Fibroblast of villous mesenchyme (primary cell): ENCODE data around the gene ZNF525. TPM values are rescaled to one million over a fixed set of nuclear protein-coding genes. Genes with fewer than 3 reads are reported as not detected.
"Not testable (repeated sequence)": the region's sequence is repeated elsewhere in the genome, so short reads cannot be mapped to it uniquely, and the experiment has no call there.

Experiments used
- DNase-seq: peaks from one replicate; pipeline ENCODE4 v3.0.0-alpha.2; 2010; ENCODE audit warnings: low read depth
- H3K4me3 ChIP-seq: 2 replicates; pipeline ENCODE4 v1.5.1; 2011; ENCODE audit warnings: low read depth, mild to moderate bottlenecking, low read length
- CTCF ChIP-seq: IDR thresholded peaks from 2 replicates; pipeline ENCODE4 v1.5.1; 2012; ENCODE audit warnings: low read depth, mild to moderate bottlenecking, low read length; ENCODE audit not compliant: insufficient read depth
- total RNA-seq: library from RNA; depleted of rRNA; stranded (reverse); fragments of >200 nt; gene quantifications from 2 replicates; pipeline ENCODE4 v1.2.3, GENCODE V29; 2012

The ZNF525 gene
- total RNA-seq, 1 donor, result 1.7 TPM

DNA sequence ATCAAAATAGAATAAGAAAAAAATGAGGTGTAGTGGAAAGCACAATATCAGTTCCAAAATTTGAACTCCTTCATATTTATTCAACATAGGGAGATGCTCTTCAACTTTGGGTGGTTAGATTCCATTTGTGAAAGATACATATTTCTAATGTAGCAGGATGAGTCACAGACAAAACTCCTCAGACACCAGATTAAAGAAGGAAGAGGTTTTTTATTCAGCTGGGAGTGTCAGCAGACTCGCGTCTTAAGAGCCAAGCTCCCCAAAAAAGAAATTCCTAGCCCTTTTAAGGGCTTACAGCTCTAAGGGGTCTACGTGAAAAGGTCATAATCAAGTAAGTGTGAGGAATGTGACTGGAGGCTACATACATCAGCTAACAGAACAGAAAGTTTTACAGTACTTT, 22.7 kb downstream of the ZNF525 start:
- no peak overlapping the region for H3K4me3 ChIP-seq
- peak; percentile 32 for DNase-seq
- no peak for TF ChIP-seq CTCF

DNA sequence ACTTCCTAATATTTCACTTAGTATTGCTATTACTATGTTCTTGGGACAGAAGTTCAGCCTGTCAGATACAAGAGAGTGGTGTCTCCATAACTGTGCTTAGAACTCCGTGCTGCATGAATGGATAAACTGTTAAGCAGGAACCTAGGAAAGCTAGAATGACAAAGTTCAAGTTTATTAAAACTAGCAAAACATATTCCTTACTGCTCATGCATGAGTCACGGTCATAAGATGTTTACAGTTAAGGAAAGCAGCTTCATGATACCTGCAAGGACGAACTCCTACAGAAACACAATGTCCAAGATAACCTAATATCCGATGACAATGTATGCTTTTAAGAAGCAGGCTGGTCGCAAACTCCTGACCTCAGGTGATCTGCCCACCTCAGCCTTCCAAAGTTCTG, 23.4 kb downstream of the ZNF525 start:
- no peak overlapping the region for H3K4me3 ChIP-seq
- peak; percentile 39 for DNase-seq
- no peak for TF ChIP-seq CTCF

- no peak overlapping the region for H3K4me3 ChIP-seq
- peak; percentile 4 for DNase-seq
- TF ChIP-seq CTCF, result no peak
These were observed 24.1 kb downstream of the ZNF525 start for GRCh38 chr19:53389571-53389970.

GRCh38 chr19:53389978-53390377, 24.5 kb downstream of the ZNF525 start:
- no peak for DNase-seq
- no peak for TF ChIP-seq CTCF
- H3K4me3 ChIP-seq, result no peak overlapping the region

DNA sequence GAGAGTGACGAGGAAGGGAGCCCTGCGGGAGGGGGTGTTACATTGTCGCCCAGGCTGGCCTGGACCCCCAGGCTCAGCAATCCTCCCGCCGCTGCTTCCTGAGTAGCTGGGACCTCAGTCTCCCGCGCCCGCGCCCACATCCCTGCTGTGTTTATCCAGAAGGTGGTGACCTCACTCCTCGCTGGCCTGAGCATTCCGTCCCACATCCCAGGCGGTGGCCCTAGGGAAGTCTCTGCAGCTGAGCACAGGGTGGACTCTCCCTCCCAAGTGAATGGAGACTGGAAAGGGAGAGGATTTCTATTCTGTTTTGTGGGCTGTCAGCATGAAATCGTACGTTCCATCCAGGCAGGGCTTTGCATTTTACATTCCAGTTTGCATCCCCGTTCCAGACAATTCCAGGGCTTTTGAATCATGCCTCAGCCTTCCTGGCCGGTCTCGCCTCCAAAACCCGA, 29.0 kb downstream of the ZNF525 start:
- TF ChIP-seq CTCF, result no peak
- peak; percentile 61 for DNase-seq
- H3K4me3 ChIP-seq, result peak overlapping the region; percentile 93

GRCh38 chr19:53394974-53395839, 29.7 kb downstream of the ZNF525 start, which contains the start of gene ZNF765:
TSS of gene ZNF765 (plus strand) at chr19:53395149. CDS start at chr19:53398016, 2,867 bp downstream.
- peak; percentile 60 for TF ChIP-seq CTCF
- peak within 1 kb of the TSS; percentile 93 for H3K4me3 ChIP-seq
- peak; percentile 94 for DNase-seq

DNA sequence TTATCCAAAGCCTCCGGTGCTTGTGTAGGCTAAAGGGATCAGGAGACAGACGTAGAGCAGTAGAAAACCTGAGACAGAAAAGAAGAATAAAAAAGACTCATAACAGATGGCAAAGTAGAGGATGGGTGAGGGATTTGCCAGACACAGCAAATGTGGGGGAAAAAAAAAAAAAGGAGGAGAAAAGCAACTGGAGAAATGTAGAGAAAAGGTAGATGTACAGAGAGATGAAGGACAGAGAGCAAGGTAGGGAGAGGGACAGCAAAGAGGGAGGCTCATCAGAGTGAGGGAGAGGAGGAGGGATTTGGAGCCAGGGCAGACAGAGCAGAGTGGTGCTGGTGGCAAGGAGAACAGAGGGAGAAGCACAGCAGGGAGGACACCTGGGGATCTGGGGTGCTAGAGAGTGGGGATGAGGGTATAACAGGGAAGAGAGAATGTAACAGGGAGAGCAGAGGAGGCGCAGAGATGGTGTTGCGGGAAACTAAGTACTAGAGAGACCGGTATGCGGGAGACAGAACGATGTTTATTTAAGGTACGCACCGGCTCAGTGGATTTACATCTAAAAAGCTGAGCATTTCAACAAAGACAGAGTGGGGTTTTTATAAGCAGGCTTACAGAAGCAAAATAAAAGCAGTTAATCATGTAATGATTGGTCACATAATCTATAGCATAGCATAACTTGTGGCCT, 30.5 kb downstream of the ZNF525 start:
- peak overlapping the region; percentile 93 for H3K4me3 ChIP-seq
- DNase-seq, result not testable (repeated sequence)
